H1 (cell line): ENCODE results near the gene CITED4. TPM values are rescaled to one million over a fixed set of nuclear protein-coding genes. Genes with fewer than 3 reads are reported as not detected.

Experiments used
- CTCF ChIA-PET: fragments of 300-600 bp; sonication (Branson Sonifier 250); formaldehyde crosslinking; loops from one replicate; lab custom pipeline; 2021; ENCODE audit not compliant: partially characterized antibody; lab: Charles Lee
- POLR2A ChIA-PET: fragments of 300-600 bp; sonication (Branson Sonifier 250); formaldehyde crosslinking; loops from one replicate; lab custom pipeline; 2021; ENCODE audit warnings: inconsistent platforms; ENCODE audit not compliant: partially characterized antibody; lab: Charles Lee
- DNase-seq, 2 experiments: peaks; one replicate each; pipeline versions ENCODE4 v3.0.0 to v3.0.0-alpha.2; 2010 to 2022; ENCODE audit warnings: low spot score in 2 of 2, low read depth in 1 of 2, mixed read lengths in 1 of 2
- FAIRE-seq: peaks from 2 replicates; lab custom pipeline; 2011; peaks lifted over from hg19 to GRCh38; lab: Jason Lieb, UNC
- H2AFZ ChIP-seq: 2 replicates; pipeline ENCODE4 v1.8.1; 2012; ENCODE audit warnings: low read length, inconsistent platforms
- H2AK5ac ChIP-seq: 2 replicates; pipeline ENCODE4 v1.6.1; 2013; ENCODE audit warnings: low read depth, low read length
- H2BK120ac ChIP-seq: replicated peaks from 2 replicates; pipeline ENCODE3; 2013; ENCODE audit warnings: low read depth, low read length, inconsistent platforms
- H2BK12ac ChIP-seq: 2 replicates; pipeline ENCODE4 v1.6.1; 2013; ENCODE audit warnings: low read depth, low read length
- H2BK15ac ChIP-seq: 2 replicates; pipeline ENCODE4 v1.6.1; 2013; ENCODE audit warnings: low read length
- H2BK20ac ChIP-seq: 2 replicates; pipeline ENCODE4 v1.6.1; 2013; ENCODE audit warnings: low read length
- H2BK5ac ChIP-seq: 2 replicates; pipeline ENCODE4 v1.6.1; 2013; ENCODE audit warnings: low read depth, low read length
- H3K14ac ChIP-seq: 2 replicates; pipeline ENCODE4 v1.6.1; 2013; ENCODE audit warnings: inconsistent platforms; ENCODE audit not compliant: insufficient read length
- H3K18ac ChIP-seq: 2 replicates; pipeline ENCODE4 v1.6.1; 2013; ENCODE audit warnings: low read length; ENCODE audit errors: extremely low read depth
- H3K23ac ChIP-seq: 2 replicates; pipeline ENCODE4 v1.6.1; 2013; ENCODE audit warnings: inconsistent platforms; ENCODE audit not compliant: insufficient read length
- H3K23me2 ChIP-seq: 2 replicates; pipeline ENCODE4 v1.6.1; 2013; ENCODE audit warnings: low read depth, low read length
- H3K27ac ChIP-seq: 2 replicates; pipeline ENCODE4 v1.6.1; 2011; ENCODE audit warnings: low read depth, low read length, inconsistent platforms
- H3K27me3 ChIP-seq, 4 experiments: replicated peaks in 1 of 4; 1 replicate in 1 of 4; 2 replicates in 3 of 4; pipeline versions ENCODE4 v1.6.1 to v1.8.1; 2011 to 2013; ENCODE audit warnings: low read length in 3 of 4, mild to moderate bottlenecking in 3 of 4, inconsistent platforms in 2 of 4, mixed read lengths in 2 of 4, moderate library complexity in 1 of 4; ENCODE audit not compliant: control insufficient read depth in 3 of 4, insufficient read depth in 3 of 4; ENCODE audit errors: extremely low read depth in 1 of 4
- H3K36me3 ChIP-seq, 4 experiments: 2 replicates each; pipeline versions ENCODE4 v1.6.1 to v1.8.1; 2011 to 2013; ENCODE audit warnings: mild to moderate bottlenecking in 4 of 4, low read length in 3 of 4, moderate library complexity in 2 of 4, control low read depth in 1 of 4, inconsistent platforms in 1 of 4; ENCODE audit not compliant: insufficient read depth in 4 of 4, control insufficient read depth in 2 of 4
- H3K4ac ChIP-seq: replicated peaks from 2 replicates; pipeline ENCODE3; 2013; ENCODE audit warnings: low read length, low read depth, mixed read lengths, inconsistent platforms; ENCODE audit not compliant: insufficient read length
- H3K4me1 ChIP-seq, 4 experiments: replicated peaks in 1 of 4; 1 replicate in 1 of 4; 2 replicates in 3 of 4; pipeline versions ENCODE4 v1.6.1 to v1.8.1; 2011 to 2013; ENCODE audit warnings: low read length in 3 of 4, inconsistent platforms in 2 of 4, mixed read lengths in 1 of 4; ENCODE audit not compliant: insufficient read depth in 4 of 4, control insufficient read depth in 3 of 4
- H3K4me2 ChIP-seq, 2 experiments: 2 replicates each; pipeline versions ENCODE4 v1.6.1 to v1.8.1; 2011 to 2013; ENCODE audit warnings: low read depth in 2 of 2, low read length in 2 of 2, control low read depth in 1 of 2, inconsistent platforms in 1 of 2, mild to moderate bottlenecking in 1 of 2; ENCODE audit not compliant: insufficient read depth in 1 of 2
- H3K4me3 ChIP-seq, 4 experiments: fragments of 200-600, 300-600 bp in 1 of 4; sonication (generic), shearing (Covaris generic), sonication (Bioruptor Twin) in 1 of 4; 2 replicates each; pipeline versions ENCODE4 v1.5.1 to v1.8.1; 2011 to 2016; ENCODE audit warnings: low read length in 4 of 4, low read depth in 3 of 4, control low read depth in 2 of 4, inconsistent platforms in 2 of 4, mild to moderate bottlenecking in 2 of 4, mixed read lengths in 1 of 4, moderate library complexity in 1 of 4; ENCODE audit not compliant: insufficient read depth in 2 of 4; ENCODE audit errors: extremely low read depth in 1 of 4
- H3K56ac ChIP-seq: replicated peaks from 2 replicates; pipeline ENCODE3; 2013; ENCODE audit warnings: low read depth, mild to moderate bottlenecking, mixed read lengths, low read length, inconsistent platforms; ENCODE audit not compliant: insufficient read length
- H3K79me1 ChIP-seq: 2 replicates; pipeline ENCODE4 v1.6.1; 2013; ENCODE audit warnings: low read depth, low read length, control low read depth
- H3K79me2 ChIP-seq, 2 experiments: 2 replicates each; pipeline versions ENCODE4 v1.6.1 to v1.8.1; 2012 to 2013; ENCODE audit warnings: low read length in 2 of 2, mild to moderate bottlenecking in 2 of 2, inconsistent platforms in 1 of 2; ENCODE audit not compliant: insufficient read depth in 2 of 2, control insufficient read depth in 1 of 2
- H3K9ac ChIP-seq, 4 experiments: replicated peaks in 1 of 4; 1 replicate in 1 of 4; 2 replicates in 3 of 4; pipeline versions ENCODE4 v1.6.1 to v1.8.1; 2011 to 2013; ENCODE audit warnings: low read depth in 3 of 4, low read length in 3 of 4, control low read depth in 2 of 4, mild to moderate bottlenecking in 2 of 4, moderate library complexity in 2 of 4, inconsistent platforms in 1 of 4; ENCODE audit errors: extremely low read depth in 1 of 4
- H3K9me3 ChIP-seq, 2 experiments: 2 replicates each; pipeline versions ENCODE4 v1.6.1 to v1.8.1; 2012 to 2013; ENCODE audit warnings: mild to moderate bottlenecking in 2 of 2, moderate library complexity in 2 of 2, control low read depth in 1 of 2, inconsistent platforms in 1 of 2, low read depth in 1 of 2, low read length in 1 of 2, mixed read lengths in 1 of 2; ENCODE audit not compliant: insufficient read depth in 2 of 2
- H4K20me1 ChIP-seq, 2 experiments: replicated peaks in 1 of 2; 2 replicates each; pipeline versions ENCODE3 to v1.8.1; 2011 to 2013; ENCODE audit warnings: inconsistent platforms in 2 of 2, low read length in 2 of 2, mild to moderate bottlenecking in 1 of 2; ENCODE audit not compliant: insufficient read depth in 2 of 2, control insufficient read depth in 1 of 2
- H4K5ac ChIP-seq: 2 replicates; pipeline ENCODE4 v1.6.1; 2013; ENCODE audit warnings: low read length, low read depth, mixed read lengths, inconsistent platforms; ENCODE audit not compliant: insufficient read length
- H4K8ac ChIP-seq: 2 replicates; pipeline ENCODE4 v1.8.0; 2013; ENCODE audit warnings: mild to moderate bottlenecking, moderate library complexity, low read length, inconsistent platforms; ENCODE audit not compliant: insufficient read depth; ENCODE audit errors: extremely low read depth
- H4K91ac ChIP-seq: replicated peaks from 2 replicates; pipeline ENCODE3; 2013; ENCODE audit warnings: low read length, mixed read lengths, inconsistent platforms; ENCODE audit not compliant: insufficient read length
- ATF3 ChIP-seq: IDR thresholded peaks from 2 replicates; pipeline ENCODE4 v1.6.1; 2011; ENCODE audit warnings: low read depth, mild to moderate bottlenecking, low read length; ENCODE audit not compliant: insufficient read depth
- CHD2 ChIP-seq: IDR thresholded peaks from 2 replicates; pipeline ENCODE4 v1.6.1; 2012; ENCODE audit warnings: low read length, improper control_type of control experiment
- HDAC2 ChIP-seq, 2 experiments: fragments of 300-600 bp in 1 of 2; sonication (generic) in 1 of 2; IDR thresholded peaks; 2 replicates each; pipeline ENCODE4 v1.6.1; 2011 to 2012; ENCODE audit warnings: low read depth in 2 of 2, low read length in 2 of 2, mild to moderate bottlenecking in 2 of 2, moderate library complexity in 2 of 2, borderline replicate concordance in 1 of 2, inconsistent platforms in 1 of 2
- HDAC6 ChIP-seq: IDR thresholded peaks from one replicate; pipeline ENCODE4 v1.7.1; 2012; ENCODE audit warnings: low read depth, mild to moderate bottlenecking, inconsistent platforms, low read length, moderate library complexity
- JUN ChIP-seq: IDR thresholded peaks from 2 replicates; pipeline ENCODE4 v1.6.1; 2011; ENCODE audit warnings: low read depth, mild to moderate bottlenecking, improper control_type of control experiment, low read length
- MAFK ChIP-seq: IDR thresholded peaks from 2 replicates; pipeline ENCODE4 v1.6.1; 2012; ENCODE audit warnings: low read depth, mild to moderate bottlenecking, improper control_type of control experiment, low read length
- PHF8 ChIP-seq: fragments of 200-600 bp; sonication (generic); conservative IDR thresholded peaks from 2 replicates; pipeline ENCODE4 v1.7.1; 2012; ENCODE audit warnings: low read depth, mild to moderate bottlenecking, inconsistent platforms, low read length, moderate library complexity
- POLR2A ChIP-seq, 2 experiments: IDR thresholded peaks; 1 replicate in 1 of 2; 2 replicates in 1 of 2; pipeline ENCODE4 v1.6.1; 2011; ENCODE audit warnings: low read depth in 2 of 2, low read length in 2 of 2, mild to moderate bottlenecking in 2 of 2; ENCODE audit errors: control extremely low read depth in 1 of 2
- RAD21 ChIP-seq, 2 experiments: IDR thresholded peaks in 1 of 2; conservative IDR thresholded peaks in 1 of 2; 2 replicates each; pipeline ENCODE4 v1.6.1; 2011; ENCODE audit warnings: low read depth in 2 of 2, low read length in 2 of 2, improper control_type of control experiment in 1 of 2, inconsistent platforms in 1 of 2, mild to moderate bottlenecking in 1 of 2, moderate library complexity in 1 of 2
- SUZ12 ChIP-seq: fragments of 200-600 bp; sonication (generic); IDR thresholded peaks from 2 replicates; pipeline ENCODE4 v1.6.1; 2012; ENCODE audit warnings: mild to moderate bottlenecking, inconsistent platforms, low read length, moderate library complexity, mixed read lengths
- TEAD4 ChIP-seq: IDR thresholded peaks from 2 replicates; pipeline ENCODE4 v1.6.1; 2012; ENCODE audit warnings: low read depth, low read length, inconsistent platforms, mixed read lengths
- USF2 ChIP-seq: IDR thresholded peaks from 2 replicates; pipeline ENCODE4 v1.6.1; 2011; ENCODE audit warnings: low read length, improper control_type of control experiment
- WGBS, 2 experiments: shearing (Covaris generic) in 1 of 2; methylation state at CpG; one replicate each; pipeline versions ENCODE4 v1.1.6 to v1.1.7; 2013 to 2015; ENCODE audit warnings: low lambda C conversion rate in 2 of 2, mixed read lengths in 2 of 2, inconsistent platforms in 1 of 2, low coverage in 1 of 2, missing lambda C conversion rate in 1 of 2; ENCODE audit not compliant: insufficient replicate concordance in 2 of 2, insufficient coverage in 1 of 2, insufficient read length in 1 of 2; ENCODE audit errors: extremely low coverage in 1 of 2, missing lambda C conversion rate in 1 of 2; 5-methylcytosine and 5-hydroxymethylcytosine counted together
- polyA plus RNA-seq, 7 experiments: library from polyadenylated mRNA; depleted of rRNA in 3 of 7; stranded (reverse) in 5 of 7; unstranded in 2 of 7; fragments of >200 nt in 5 of 7; fragments of 200-250 nt in 2 of 7; gene quantifications; 1 replicate in 5 of 7; 2 replicates in 1 of 7; 4 replicates in 1 of 7; pipeline versions ENCODE4 v1.2.1 to v1.2.3, GENCODE V29; 2011 to 2013; ENCODE audit warnings: missing spikeins in 2 of 7, mixed read lengths in 2 of 7
- total RNA-seq: library from RNA; stranded (reverse); fragmentation: NEBNext Ultra II Directional; extraction: Animal tissue kit (Norgen Biotek cat#: 25700); gene quantifications from 2 replicates; pipeline ENCODE4 v1.2.1, GENCODE V29; 2021

CITED4 gene
- total and polyA plus RNA-seq, 2 of the 8 experiments (the other 6 are each of a cell fraction or from before 2014, with no cell fraction given): 5.4 to 16.3 TPM

- Histone ChIP-seq H3K56ac (no peak overlapping the region), H3K9ac (no peak overlapping the region), H4K5ac (no peak overlapping the region), H3K27me3 (peaks cover 0 to 3% (median under 1%) of the 10 kb centered on the region in 4 experiments; a peak in 3 of 7 replicates), H3K79me1 (no peaks in the 10 kb centered on the region), H4K8ac (no peak overlapping the region), H3K4me3 (no peak overlapping the region), H2BK15ac (no peak overlapping the region), H3K27ac (no peak overlapping the region), H3K23me2 (peaks cover 7% of the 10 kb centered on the region; the same call in 1 of the 2 replicates), H4K91ac (no peak overlapping the region), H3K4me1 (peaks cover 10 to 26% (median 19%) of the 10 kb centered on the region in 4 experiments), H2BK5ac (no peak overlapping the region), H2BK20ac (no peak overlapping the region), H3K79me2 (no peaks in the 10 kb centered on the region), H2BK12ac (no peak overlapping the region), H3K18ac (no peak overlapping the region), H2AFZ (no peak overlapping the region), H3K4ac (no peak overlapping the region), H3K9me3 (no peaks in the 10 kb centered on the region), H3K4me2 (no peak overlapping the region), H3K14ac (no peak overlapping the region), H4K20me1 (no peaks in the 10 kb centered on the region), H2AK5ac (no peak overlapping the region), H3K36me3 (no peaks in the 10 kb centered on the region; a peak in 1 of 8 replicates), H2BK120ac (no peak overlapping the region), H3K23ac (no peak overlapping the region)
- ChIA-PET CTCF (interaction anchor here (0.7 to 5.7 kb wide), 6 partner anchors 9 to 48 kb away, joined by 3 to 36 read pairs (median 4); no protein-coding TSS in a partner anchor), POLR2A (interaction anchor here (1.3 to 1.7 kb wide), 2 partner anchors 9 to 17 kb away, joined by 3 read pairs; no protein-coding TSS in a partner anchor)
- no peak for FAIRE-seq
- WGBS, 2 experiments: 88% methylated on average over 11 of the region's 12 CpGs; no CpG with 5 or more reads in 1 of the 2 experiments
- DNase-seq: no peak
- no peak for TF ChIP-seq POLR2A (IDR thresholded peaks at IDR 0.05; ENCODE audit: control extremely low read depth in 1 of 2, low read depth in 2 of 2, low read length in 2 of 2)
- no peak for TF ChIP-seq RAD21 (IDR thresholded peaks at IDR 0.05 in 1 of 2, conservative IDR thresholded peaks at IDR 0.05 in 1 of 2; ENCODE audit: low read depth in 2 of 2, low read length in 2 of 2)
- no peak for TF ChIP-seq USF2
- no peak for TF ChIP-seq ATF3
- no peak for TF ChIP-seq CHD2
- no peak for TF ChIP-seq PHF8
- no peak for TF ChIP-seq HDAC6
- no peak for TF ChIP-seq TEAD4
- no peak for TF ChIP-seq MAFK
- TF ChIP-seq SUZ12: no peak
- TF ChIP-seq JUN: no peak
- no peak for TF ChIP-seq HDAC2 (IDR thresholded peaks at IDR 0.05; ENCODE audit: borderline replicate concordance in 1 of 2, low read depth in 2 of 2, low read length in 2 of 2)
Measured at GRCh38 chr1:40822890-40823289, 39.3 kb downstream of the CITED4 start.
